Neural cell (in vitro differentiated cells): ENCODE results near the gene GIMAP8. TPM values are rescaled to one million over a fixed set of nuclear protein-coding genes. Genes with fewer than 3 reads are reported as not detected.

ENCODE experiments used
- H2AFZ ChIP-seq: fragments of 200-600, 300-800 bp; sonication (generic), shearing (Covaris generic); 2 replicates; pipeline ENCODE4 v1.6.0; 2014; ENCODE audit warnings: low read depth, mild to moderate bottlenecking, antibody characterized with exemption, low read length, moderate library complexity
- H3F3A ChIP-seq: fragments of 200-600 bp; shearing (Covaris generic); 2 replicates; pipeline ENCODE4 v1.6.1; 2016; ENCODE audit warnings: mild to moderate bottlenecking, moderate library complexity, mixed read lengths, antibody characterized with exemption, low read length; ENCODE audit not compliant: insufficient read depth, poor library complexity, severe bottlenecking
- H3K27ac ChIP-seq: fragments of 200-600, 300-800 bp; sonication (generic), shearing (Covaris generic); 2 replicates; pipeline ENCODE4 v1.5.1; 2014; ENCODE audit warnings: mild to moderate bottlenecking, low read length, moderate library complexity
- H3K27me3 ChIP-seq: fragments of 300-800, 200-600 bp; sonication (generic), shearing (Covaris generic); 2 replicates; pipeline ENCODE4 v1.6.0; 2014; ENCODE audit warnings: mild to moderate bottlenecking, low read depth, low read length, moderate library complexity; ENCODE audit not compliant: insufficient read depth
- H3K36me3 ChIP-seq: fragments of 300-800, 200-600 bp; sonication (generic), shearing (Covaris generic); 2 replicates; pipeline ENCODE4 v1.5.1; 2014; ENCODE audit warnings: mild to moderate bottlenecking, antibody characterized with exemption, low read length, moderate library complexity; ENCODE audit not compliant: insufficient read depth
- H3K4me2 ChIP-seq: fragments of 300-800, 200-600 bp; sonication (generic), shearing (Covaris generic); 2 replicates; pipeline ENCODE4 v1.6.0; 2014; ENCODE audit warnings: mild to moderate bottlenecking, low read length
- H3K4me3 ChIP-seq: fragments of 300-800, 200-600 bp; sonication (generic), shearing (Covaris generic); 2 replicates; pipeline ENCODE4 v1.5.1; 2014; ENCODE audit warnings: mild to moderate bottlenecking, low read length, moderate library complexity
- H3K79me2 ChIP-seq: fragments of 200-600 bp; shearing (Covaris generic); replicated peaks from 2 replicates; pipeline ENCODE4 v1.6.0; 2014; ENCODE audit warnings: mild to moderate bottlenecking, low read length, moderate library complexity; ENCODE audit not compliant: insufficient read depth
- H3K9ac ChIP-seq: fragments of 300-800, 200-600 bp; sonication (generic), shearing (Covaris generic); 2 replicates; pipeline ENCODE4 v1.6.1; 2016; ENCODE audit warnings: mild to moderate bottlenecking, low read length, mixed read lengths
- H3K9me2 ChIP-seq: fragments of 200-600 bp; shearing (Covaris generic); 2 replicates; pipeline ENCODE4 v1.6.1; 2016; ENCODE audit warnings: mild to moderate bottlenecking, low read length, mixed read lengths; ENCODE audit not compliant: insufficient read depth
- H3K9me3 ChIP-seq: fragments of 200-600, 300-800 bp; sonication (generic), shearing (Covaris generic); 2 replicates; pipeline ENCODE4 v1.6.1; 2016; ENCODE audit warnings: mild to moderate bottlenecking, mixed run types, low read length, moderate library complexity, mixed read lengths
- H4K20me1 ChIP-seq: fragments of 200-600 bp; shearing (Covaris generic); 2 replicates; pipeline ENCODE4 v1.6.1; 2016; ENCODE audit warnings: mild to moderate bottlenecking, mixed run types; ENCODE audit not compliant: insufficient read depth
- EP300 ChIP-seq: fragments of 450-650 bp; conservative IDR thresholded peaks from 2 replicates; pipeline ENCODE4 v1.6.1; 2014; ENCODE audit warnings: antibody characterized with exemption, mild to moderate bottlenecking, moderate library complexity; ENCODE audit not compliant: poor library complexity, severe bottlenecking
- EZH2 ChIP-seq: fragments of 200-600, 300-800 bp; shearing (Covaris generic), sonication (generic); IDR thresholded peaks from 2 replicates; pipeline ENCODE4 v1.6.1; 2014; ENCODE audit warnings: antibody characterized with exemption, low read length, borderline replicate concordance, mild to moderate bottlenecking; ENCODE audit not compliant: insufficient read depth, poor library complexity, severe bottlenecking
- MXI1 ChIP-seq: fragments of 450-650 bp; conservative IDR thresholded peaks from 2 replicates; pipeline ENCODE4 v1.6.1; 2014; ENCODE audit warnings: antibody characterized with exemption, mild to moderate bottlenecking; ENCODE audit not compliant: poor library complexity, severe bottlenecking
- POLR2AphosphoS5 ChIP-seq: IDR thresholded peaks from 2 replicates; pipeline ENCODE4 v1.6.1; 2012
- RAD21 ChIP-seq: fragments of 450-650 bp; conservative IDR thresholded peaks from 2 replicates; pipeline ENCODE4 v1.6.1; 2014; ENCODE audit warnings: antibody characterized with exemption, mild to moderate bottlenecking, moderate library complexity
- SMC3 ChIP-seq: fragments of 450-650 bp; conservative IDR thresholded peaks from 2 replicates; pipeline ENCODE4 v1.6.1; 2014; ENCODE audit warnings: antibody characterized with exemption, mild to moderate bottlenecking, moderate library complexity; ENCODE audit not compliant: poor library complexity
- TAF1 ChIP-seq: IDR thresholded peaks from 2 replicates; pipeline ENCODE4 v1.6.1; 2012; ENCODE audit warnings: low read depth
- polyA plus RNA-seq: library from polyadenylated mRNA; depleted of rRNA; stranded (reverse); fragments of >200 nt; gene quantifications from 2 replicates; pipeline ENCODE4 v1.2.3, GENCODE V29; 2014
- TF ChIP-seq, protein P1 (sequence below): IDR thresholded peaks from 2 replicates; pipeline ENCODE4 v1.6.1; 2012; ENCODE audit warnings: borderline replicate concordance
- TF ChIP-seq, protein P2 (sequence below): fragments of 450-650 bp; IDR thresholded peaks from 2 replicates; pipeline ENCODE4 v1.5.1; 2014; ENCODE audit warnings: antibody characterized with exemption, mild to moderate bottlenecking, moderate library complexity; ENCODE audit not compliant: poor library complexity, severe bottlenecking

Gene GIMAP8
- polyA plus RNA-seq, 1 donor from 2014 or later, result not detected

DNA sequence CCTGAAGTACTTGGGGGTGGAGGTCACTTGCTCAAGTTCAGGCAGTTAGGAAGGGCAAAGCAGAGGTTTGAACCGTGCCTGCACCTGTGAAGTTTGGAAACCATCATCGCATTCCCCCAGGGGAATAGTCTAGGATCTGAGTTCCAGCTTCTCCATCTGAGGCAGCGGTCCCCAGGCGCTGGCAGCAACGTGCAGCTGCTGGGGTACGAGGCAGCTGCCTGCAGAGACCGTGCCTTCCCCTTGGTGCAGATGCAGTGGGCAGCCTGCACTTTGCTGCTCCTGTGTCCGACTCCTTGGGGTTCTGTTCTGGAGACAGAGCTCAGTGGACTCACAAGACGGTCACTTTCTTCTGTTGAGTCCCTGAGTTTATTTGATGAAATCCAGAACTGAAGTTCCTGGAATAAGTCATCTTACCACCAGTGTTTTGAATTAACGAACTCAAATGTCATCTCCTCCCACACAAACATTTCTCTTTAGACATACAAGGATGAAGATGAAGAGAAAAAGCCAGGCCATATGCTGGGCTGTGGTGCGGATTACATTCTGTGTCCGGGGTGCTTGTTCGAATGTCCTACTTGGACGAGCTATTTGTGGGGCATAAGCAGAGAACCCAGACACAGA, 19.9 kb upstream of the GIMAP8 start:
- H3K36me3 ChIP-seq, result no peaks in the 10 kb centered on the region

DNA sequence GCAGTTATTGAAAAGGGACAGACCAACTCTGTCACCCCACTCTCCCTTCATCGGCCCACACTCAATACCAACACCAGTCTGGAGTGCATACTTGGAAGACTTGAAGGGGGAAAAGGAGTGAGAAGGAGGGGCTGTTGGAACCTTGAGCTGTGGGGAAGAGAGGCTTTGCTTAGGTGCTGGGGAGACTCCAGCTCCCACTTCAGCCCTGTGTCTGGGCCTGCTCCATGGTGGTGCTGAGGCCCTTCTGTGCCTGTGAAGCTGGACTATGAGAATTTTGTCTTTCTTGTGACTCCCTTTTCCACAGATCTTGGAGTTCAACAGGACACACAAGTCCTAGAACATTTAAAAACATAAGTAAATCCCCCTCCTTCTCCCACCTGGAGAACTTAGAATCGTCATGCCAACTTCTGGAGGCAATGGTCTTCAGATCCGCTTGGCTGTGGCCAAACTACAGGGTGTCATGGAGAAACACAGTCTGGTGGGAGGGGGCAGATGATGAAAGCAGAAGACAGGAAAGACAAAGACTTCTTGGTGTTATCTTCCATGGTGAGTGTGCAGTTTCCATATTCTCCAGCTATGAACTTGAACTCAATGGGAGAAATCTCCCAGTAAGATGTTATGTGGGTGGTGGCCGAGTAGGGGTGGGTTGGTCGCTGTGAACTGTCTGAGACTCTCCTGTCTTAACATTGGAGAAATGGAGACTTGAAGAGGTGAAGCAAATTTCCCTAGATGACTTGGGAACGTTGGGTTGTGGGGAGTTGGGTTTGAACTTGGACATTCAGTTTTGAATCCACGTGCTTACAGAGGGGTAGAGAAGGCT, 18.4 kb upstream of the GIMAP8 start:
- H3K9me3 ChIP-seq, result no peaks in the 10 kb centered on the region
- no peaks in the 10 kb centered on the region for H3K27me3 ChIP-seq
- no peaks in the 10 kb centered on the region for H3K79me2 ChIP-seq
- H3K9me2 ChIP-seq, result no peaks in the 10 kb centered on the region
- no peaks in the 10 kb centered on the region for H4K20me1 ChIP-seq
- no peaks in the 10 kb centered on the region for H3K36me3 ChIP-seq
- H3K4me3 ChIP-seq, result no peak overlapping the region
- no peak overlapping the region for H3K27ac ChIP-seq
- H3F3A ChIP-seq, result no peaks in the 10 kb centered on the region
- no peak overlapping the region for H3K4me2 ChIP-seq
- no peak overlapping the region for H3K9ac ChIP-seq
- no peak overlapping the region for H2AFZ ChIP-seq
- no peak for TF ChIP-seq EP300
- TF ChIP-seq MXI1, result no peak
- no peak for TF ChIP-seq TAF1
- TF ChIP-seq SMC3, result no peak
- TF ChIP-seq POLR2AphosphoS5, result no peak
- no peak for TF ChIP-seq EZH2
- TF ChIP-seq, protein P1, sequence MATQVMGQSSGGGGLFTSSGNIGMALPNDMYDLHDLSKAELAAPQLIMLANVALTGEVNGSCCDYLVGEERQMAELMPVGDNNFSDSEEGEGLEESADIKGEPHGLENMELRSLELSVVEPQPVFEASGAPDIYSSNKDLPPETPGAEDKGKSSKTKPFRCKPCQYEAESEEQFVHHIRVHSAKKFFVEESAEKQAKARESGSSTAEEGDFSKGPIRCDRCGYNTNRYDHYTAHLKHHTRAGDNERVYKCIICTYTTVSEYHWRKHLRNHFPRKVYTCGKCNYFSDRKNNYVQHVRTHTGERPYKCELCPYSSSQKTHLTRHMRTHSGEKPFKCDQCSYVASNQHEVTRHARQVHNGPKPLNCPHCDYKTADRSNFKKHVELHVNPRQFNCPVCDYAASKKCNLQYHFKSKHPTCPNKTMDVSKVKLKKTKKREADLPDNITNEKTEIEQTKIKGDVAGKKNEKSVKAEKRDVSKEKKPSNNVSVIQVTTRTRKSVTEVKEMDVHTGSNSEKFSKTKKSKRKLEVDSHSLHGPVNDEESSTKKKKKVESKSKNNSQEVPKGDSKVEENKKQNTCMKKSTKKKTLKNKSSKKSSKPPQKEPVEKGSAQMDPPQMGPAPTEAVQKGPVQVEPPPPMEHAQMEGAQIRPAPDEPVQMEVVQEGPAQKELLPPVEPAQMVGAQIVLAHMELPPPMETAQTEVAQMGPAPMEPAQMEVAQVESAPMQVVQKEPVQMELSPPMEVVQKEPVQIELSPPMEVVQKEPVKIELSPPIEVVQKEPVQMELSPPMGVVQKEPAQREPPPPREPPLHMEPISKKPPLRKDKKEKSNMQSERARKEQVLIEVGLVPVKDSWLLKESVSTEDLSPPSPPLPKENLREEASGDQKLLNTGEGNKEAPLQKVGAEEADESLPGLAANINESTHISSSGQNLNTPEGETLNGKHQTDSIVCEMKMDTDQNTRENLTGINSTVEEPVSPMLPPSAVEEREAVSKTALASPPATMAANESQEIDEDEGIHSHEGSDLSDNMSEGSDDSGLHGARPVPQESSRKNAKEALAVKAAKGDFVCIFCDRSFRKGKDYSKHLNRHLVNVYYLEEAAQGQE, result no peak
- no peak for TF ChIP-seq RAD21

More for the DNA sequence above, 19.9 kb upstream of the GIMAP8 start:
- Histone ChIP-seq H3K9me2 (no peaks in the 10 kb centered on the region), H3F3A (no peaks in the 10 kb centered on the region), H3K27ac (no peak overlapping the region), H3K9ac (no peak overlapping the region), H3K4me2 (no peak overlapping the region), H3K79me2 (no peaks in the 10 kb centered on the region), H2AFZ (no peak overlapping the region), H3K27me3 (no peaks in the 10 kb centered on the region), H3K9me3 (no peaks in the 10 kb centered on the region), H4K20me1 (no peaks in the 10 kb centered on the region), H3K4me3 (no peak overlapping the region)
- TF ChIP-seq, protein P1, result no peak
- TF ChIP-seq MXI1, result no peak
- TF ChIP-seq SMC3, result no peak
- no peak for TF ChIP-seq EZH2
- no peak for TF ChIP-seq TAF1
- TF ChIP-seq, protein P2, sequence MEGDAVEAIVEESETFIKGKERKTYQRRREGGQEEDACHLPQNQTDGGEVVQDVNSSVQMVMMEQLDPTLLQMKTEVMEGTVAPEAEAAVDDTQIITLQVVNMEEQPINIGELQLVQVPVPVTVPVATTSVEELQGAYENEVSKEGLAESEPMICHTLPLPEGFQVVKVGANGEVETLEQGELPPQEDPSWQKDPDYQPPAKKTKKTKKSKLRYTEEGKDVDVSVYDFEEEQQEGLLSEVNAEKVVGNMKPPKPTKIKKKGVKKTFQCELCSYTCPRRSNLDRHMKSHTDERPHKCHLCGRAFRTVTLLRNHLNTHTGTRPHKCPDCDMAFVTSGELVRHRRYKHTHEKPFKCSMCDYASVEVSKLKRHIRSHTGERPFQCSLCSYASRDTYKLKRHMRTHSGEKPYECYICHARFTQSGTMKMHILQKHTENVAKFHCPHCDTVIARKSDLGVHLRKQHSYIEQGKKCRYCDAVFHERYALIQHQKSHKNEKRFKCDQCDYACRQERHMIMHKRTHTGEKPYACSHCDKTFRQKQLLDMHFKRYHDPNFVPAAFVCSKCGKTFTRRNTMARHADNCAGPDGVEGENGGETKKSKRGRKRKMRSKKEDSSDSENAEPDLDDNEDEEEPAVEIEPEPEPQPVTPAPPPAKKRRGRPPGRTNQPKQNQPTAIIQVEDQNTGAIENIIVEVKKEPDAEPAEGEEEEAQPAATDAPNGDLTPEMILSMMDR, result no peak
- TF ChIP-seq POLR2AphosphoS5, result no peak
- no peak for TF ChIP-seq EP300
- no peak for TF ChIP-seq RAD21
